OCI-LY1 (cell line): ENCODE data around the gene TLL2.

Source experiments
- CTCF ChIP-seq: fragments of 200-600 bp; sonication (generic), shearing (Covaris generic); IDR thresholded peaks from 2 replicates; pipeline ENCODE4 v1.5.1; 2017; ENCODE audit warnings: mild to moderate bottlenecking, antibody characterized with exemption, low read length, moderate library complexity, mixed read lengths
- EZH2 ChIP-seq: fragments of 200-600 bp; sonication (generic), shearing (Covaris generic); IDR thresholded peaks from 2 replicates; pipeline ENCODE4 v1.8.0; 2017; ENCODE audit warnings: borderline replicate concordance, mixed run types, mild to moderate bottlenecking, antibody characterized with exemption, low read length, moderate library complexity, mixed read lengths

DNA sequence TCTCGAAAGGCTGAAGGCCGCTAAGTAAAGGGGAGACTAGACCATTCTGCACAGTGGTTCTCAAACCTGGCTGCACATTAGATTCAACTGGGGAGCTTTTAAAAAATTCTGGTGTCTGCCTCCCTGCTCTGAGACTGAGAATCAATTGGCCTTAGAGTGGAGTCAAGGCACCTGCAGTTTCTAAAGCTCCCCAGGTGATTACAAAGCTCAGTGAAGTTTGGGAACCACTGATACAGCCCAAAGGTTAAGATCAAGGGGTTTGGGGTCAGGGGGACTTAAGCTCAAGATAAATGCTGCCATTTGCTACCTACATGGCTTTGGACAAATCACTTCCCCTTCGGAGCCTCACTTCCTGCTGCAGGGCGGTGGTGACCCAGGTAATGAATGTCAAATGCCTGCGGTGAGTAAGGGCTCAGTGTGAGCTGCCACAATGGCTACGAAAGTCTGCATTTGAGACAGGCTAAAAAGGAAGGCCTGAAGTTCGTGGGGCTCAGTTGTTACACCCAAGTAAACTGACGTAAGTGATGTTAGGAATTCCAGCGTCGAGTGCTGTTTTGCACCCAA lies 72.3 kb downstream of the TLL2 start:
- TF ChIP-seq CTCF (no peak), EZH2 (no peak)
